GM18519 (cell line): ENCODE measurements around the gene MRGPRX1.
"Not testable (repeated sequence)": the region's sequence is repeated elsewhere in the genome, so short reads cannot be mapped to it uniquely, and the experiment has no call there.

ENCODE experiments used
- ATAC-seq: cut with Tn5 transposase; IDR thresholded peaks from one replicate; pipeline ENCODE4 v1.9.1; 2021; ENCODE audit warnings: mild to moderate bottlenecking, moderate library complexity; ENCODE audit not compliant: unreplicated experiment, low FRiP score

The MRGPRX1 gene

GRCh38 chr11:18939314-18939713 is at the start of gene MRGPRX1:
Gene MRGPRX1, minus strand, starts transcription at chr11:18939414. Its CDS starts 4,630 bp downstream, at chr11:18934784.
- ATAC-seq = no peak

GRCh38 chr11:18987454-18988231 is 48.4 kb upstream of the MRGPRX1 start:
- ATAC-seq = no peak

- ATAC-seq = no peak
Observed at GRCh38 chr11:18986744-18987143, 47.5 kb upstream of the MRGPRX1 start.

- ATAC-seq = no peak
Observed at GRCh38 chr11:18981897-18982296, 42.7 kb upstream of the MRGPRX1 start.

GRCh38 chr11:18974192-18974591 is 35.0 kb upstream of the MRGPRX1 start:
- no peak for ATAC-seq

- ATAC-seq = no peak
Observed at GRCh38 chr11:18972336-18972735, 33.1 kb upstream of the MRGPRX1 start.

GRCh38 chr11:18969720-18970119 is 30.5 kb upstream of the MRGPRX1 start:
- ATAC-seq = no peak

GRCh38 chr11:18958221-18958910 is 19.2 kb upstream of the MRGPRX1 start:
- no peak for ATAC-seq

GRCh38 chr11:18956630-18957029 is 17.4 kb upstream of the MRGPRX1 start:
- no peak for ATAC-seq

GRCh38 chr11:18936002-18936673 is 3.1 kb downstream of the MRGPRX1 start:
- ATAC-seq = no peak

GRCh38 chr11:18934195-18934814 is 4.9 kb downstream of the MRGPRX1 start:
- no peak for ATAC-seq

- ATAC-seq = no peak
Observed at GRCh38 chr11:18927550-18928322, 11.5 kb downstream of the MRGPRX1 start.

GRCh38 chr11:18925426-18925825 is 13.8 kb downstream of the MRGPRX1 start:
- not testable (repeated sequence) for ATAC-seq

GRCh38 chr11:18912883-18913282 is 26.3 kb downstream of the MRGPRX1 start:
- no peak for ATAC-seq

GRCh38 chr11:18907391-18907790 is 31.8 kb downstream of the MRGPRX1 start:
- no peak for ATAC-seq

GRCh38 chr11:18900637-18901036 is 38.6 kb downstream of the MRGPRX1 start:
- not testable (repeated sequence) for ATAC-seq

GRCh38 chr11:18900151-18900611 is 39.0 kb downstream of the MRGPRX1 start:
- not testable (repeated sequence) for ATAC-seq

- not testable (repeated sequence) for ATAC-seq
Observed at GRCh38 chr11:18891712-18892111, 47.5 kb downstream of the MRGPRX1 start.

- no peak for ATAC-seq
Observed at GRCh38 chr11:18890615-18891014, 48.6 kb downstream of the MRGPRX1 start.
